ENCODE data around the gene KEL. TPM values are rescaled to one million over a fixed set of nuclear protein-coding genes. Genes with fewer than 3 reads are reported as not detected.

Gene KEL
- total RNA-seq, 1 donor: not detected

DNA sequence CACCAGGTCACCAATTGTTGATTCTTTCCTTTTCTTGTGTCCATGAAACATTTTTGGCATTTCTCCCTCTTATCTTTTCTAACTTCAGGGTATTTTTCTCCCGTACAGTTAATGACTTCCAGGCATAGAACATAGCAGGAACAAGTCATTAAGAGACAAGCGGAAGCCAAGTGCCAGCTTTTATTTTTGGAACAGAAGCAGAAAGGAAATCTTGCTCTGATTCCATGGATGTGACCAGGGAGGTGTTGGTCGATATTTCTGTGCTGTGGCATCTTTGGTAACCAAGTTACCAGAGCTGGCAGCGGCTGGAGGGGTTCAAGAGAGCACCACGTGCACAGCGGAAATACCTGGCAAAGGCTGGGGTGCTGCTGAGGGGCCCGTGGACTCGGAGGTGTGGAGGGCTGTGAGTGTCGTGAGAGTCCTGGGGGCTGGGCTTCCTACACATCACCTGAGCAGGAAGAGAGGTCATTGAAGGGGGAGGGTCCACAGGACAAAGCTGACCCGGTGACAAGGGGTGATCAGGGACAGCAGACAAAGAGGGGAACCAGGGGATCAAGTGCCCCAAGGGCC, 21.1 kb downstream of the KEL start:
- no peak for DNase-seq (ENCODE audit: low read depth)
- H3K4me3 ChIP-seq (ENCODE audit: low read depth, low read length): no peak overlapping the region
- no peak for TF ChIP-seq CTCF (IDR thresholded peaks at IDR 0.05; ENCODE audit: insufficient read depth, low read depth, low read length)

DNA sequence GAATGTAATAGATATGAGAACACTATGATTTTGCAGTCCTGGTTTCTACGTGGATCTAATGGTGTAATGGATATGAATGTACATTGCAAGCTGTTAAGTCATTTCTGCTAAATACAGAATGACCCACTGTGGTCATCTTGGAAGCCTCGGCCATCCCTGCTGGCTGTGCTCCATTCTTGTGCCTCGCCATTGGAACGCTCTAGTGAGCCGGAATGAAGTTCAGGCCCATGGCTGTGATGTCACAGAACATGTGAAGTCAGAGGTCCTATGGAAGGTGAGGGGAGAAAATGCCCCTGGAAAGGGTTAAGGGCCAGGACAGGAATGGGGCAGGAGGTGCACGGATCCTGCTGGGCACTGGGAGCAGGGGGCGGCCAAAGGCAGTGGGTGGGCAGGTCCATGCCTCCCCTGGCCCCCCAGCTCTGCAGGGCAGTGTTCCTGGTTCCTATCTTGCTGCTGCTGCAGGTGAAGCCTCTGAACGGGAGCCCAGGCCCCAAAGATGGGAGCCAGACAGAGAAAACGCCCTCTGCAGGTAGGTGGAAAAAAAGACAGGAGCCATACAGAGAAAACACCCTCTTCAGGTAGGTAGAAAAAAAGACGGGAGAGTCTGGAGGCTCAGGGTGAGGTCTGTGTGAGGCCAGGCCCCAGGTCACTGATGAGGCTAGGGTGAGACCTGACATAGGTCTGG, 22.8 kb downstream of the KEL start, which contains the start of gene LLCFC1:
Gene LLCFC1 (plus strand): TSS at position 259 of the 685 bp plus-strand sequence. CDS start 138 bp downstream, at position 397.
- no peak for DNase-seq (ENCODE audit: low read depth)
- no peak for TF ChIP-seq CTCF (IDR thresholded peaks at IDR 0.05; ENCODE audit: insufficient read depth, low read depth, low read length)
- no peak within 1 kb of the TSS for H3K4me3 ChIP-seq (ENCODE audit: low read depth, low read length)

GRCh38 chr7:142938611-142939010, 23.6 kb downstream of the KEL start:
- DNase-seq (ENCODE audit: low read depth): no peak
- no peak overlapping the region for H3K4me3 ChIP-seq (ENCODE audit: low read depth, low read length)
- no peak for TF ChIP-seq CTCF (IDR thresholded peaks at IDR 0.05; ENCODE audit: insufficient read depth, low read depth, low read length)

DNA sequence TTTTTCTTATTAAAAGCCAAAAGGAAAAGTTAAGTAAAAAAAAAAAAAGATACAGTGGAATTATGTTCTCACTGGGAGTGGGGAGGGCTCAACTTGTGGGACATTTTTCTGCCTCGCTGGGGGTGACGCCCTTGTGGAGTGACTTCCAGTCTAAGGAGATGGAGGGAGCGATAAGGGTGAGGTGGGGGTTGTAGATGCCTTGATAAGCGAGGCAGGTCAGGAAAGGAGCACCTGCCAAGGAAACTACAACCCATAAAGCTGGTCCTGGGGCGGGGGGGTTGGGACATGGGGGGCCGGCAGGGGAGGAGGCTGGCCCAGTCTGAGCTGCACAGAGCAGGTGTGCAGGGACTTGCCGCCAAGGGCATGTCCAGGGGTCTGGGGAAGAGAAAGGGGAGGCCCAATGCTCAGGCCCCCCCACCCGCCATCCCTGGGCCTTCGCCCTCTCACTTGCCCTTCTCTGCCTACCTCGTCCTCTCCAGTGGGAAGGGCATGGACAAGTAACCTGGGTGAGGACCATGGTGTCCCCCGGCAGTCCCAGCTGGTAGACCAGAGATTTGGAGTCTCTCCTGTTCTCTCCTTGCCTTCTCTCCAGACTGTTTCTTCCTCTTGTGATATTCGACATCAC, 26.1 kb downstream of the KEL start:
- DNase-seq (ENCODE audit: low read depth): no peak
- H3K4me3 ChIP-seq (ENCODE audit: low read depth, low read length): no peak overlapping the region
- TF ChIP-seq CTCF (IDR thresholded peaks at IDR 0.05; ENCODE audit: insufficient read depth, low read depth, low read length): no peak

GRCh38 chr7:142934056-142934455, 28.1 kb downstream of the KEL start:
- TF ChIP-seq CTCF (IDR thresholded peaks at IDR 0.05; ENCODE audit: insufficient read depth, low read depth, low read length): no peak
- H3K4me3 ChIP-seq (ENCODE audit: low read depth, low read length): no peak overlapping the region
- no peak for DNase-seq (ENCODE audit: low read depth)

DNA sequence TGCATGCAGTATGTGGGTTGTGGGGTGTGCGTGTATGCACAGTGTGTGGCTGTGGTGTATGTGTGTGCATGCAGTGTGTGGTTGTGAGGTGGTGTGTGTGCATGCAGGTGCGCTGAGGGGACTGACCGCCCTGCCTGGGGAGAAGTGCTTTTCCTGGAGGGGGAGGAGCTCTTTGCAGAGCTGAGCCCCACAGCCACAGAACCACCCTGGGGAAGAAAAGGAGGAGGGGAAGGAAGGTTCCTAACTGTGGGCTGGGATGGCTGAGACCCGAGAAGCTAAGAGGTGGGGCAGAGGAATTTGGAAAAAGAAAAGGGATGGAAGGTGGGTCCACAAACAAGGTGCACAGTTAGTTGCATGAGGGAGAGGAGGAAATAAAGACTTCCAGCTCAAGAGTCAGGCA, 28.5 kb downstream of the KEL start, which contains the start of gene TRPV5:
Gene TRPV5 (minus strand): TSS at position 123 of the 400 bp plus-strand sequence. CDS start 287 bp downstream, outside the sequence.
- no peak for TF ChIP-seq CTCF (IDR thresholded peaks at IDR 0.05; ENCODE audit: insufficient read depth, low read depth, low read length)
- H3K4me3 ChIP-seq (ENCODE audit: low read depth, low read length): no peak within 1 kb of the TSS
- DNase-seq (ENCODE audit: low read depth): no peak
